GM18505 (cell line): ENCODE data around the gene LPXN.

Source experiments
- ATAC-seq: cut with Tn5 transposase; IDR thresholded peaks from one replicate; pipeline ENCODE4 v1.9.1; 2021; ENCODE audit not compliant: unreplicated experiment
- POLR2A ChIP-seq: IDR thresholded peaks from 4 replicates; pipeline ENCODE4 v1.6.1; 2011; ENCODE audit warnings: borderline replicate concordance; ENCODE audit not compliant: insufficient read depth, insufficient read length; ENCODE audit errors: extremely low read depth

Gene LPXN

GRCh38 chr11:58494101-58494500 lies 81.6 kb downstream of the LPXN start:
- TF ChIP-seq POLR2A = no peak
- no peak for ATAC-seq

GRCh38 chr11:58493676-58494075 lies 82.0 kb downstream of the LPXN start:
- ATAC-seq = no peak
- TF ChIP-seq POLR2A = no peak

GRCh38 chr11:58490827-58491226 lies 84.8 kb downstream of the LPXN start:
- no peak for TF ChIP-seq POLR2A
- ATAC-seq = no peak

GRCh38 chr11:58487170-58487569 lies 88.5 kb downstream of the LPXN start:
- ATAC-seq = no peak
- no peak for TF ChIP-seq POLR2A

GRCh38 chr11:58485961-58486360 lies 89.7 kb downstream of the LPXN start:
- ATAC-seq = no peak
- no peak for TF ChIP-seq POLR2A
